Inferior parietal cortex (tissue), 1 donor: ENCODE data around the gene BEAN1.
"Not testable (repeated sequence)": the region's sequence is repeated elsewhere in the genome, so short reads cannot be mapped to it uniquely, and the experiment has no call there.

ENCODE experiments used
- DNase-seq: peaks from one replicate; pipeline ENCODE4 v3.0.0-alpha.2; 2016; ENCODE audit errors: extremely low spot score

Gene BEAN1

GRCh38 chr16:66441586-66442375, 14.7 kb downstream of the BEAN1 start:
- DNase-seq = no peak

GRCh38 chr16:66442502-66443268, 15.6 kb downstream of the BEAN1 start:
- no peak for DNase-seq

GRCh38 chr16:66443269-66443652, 16.2 kb downstream of the BEAN1 start:
- DNase-seq = no peak

DNA sequence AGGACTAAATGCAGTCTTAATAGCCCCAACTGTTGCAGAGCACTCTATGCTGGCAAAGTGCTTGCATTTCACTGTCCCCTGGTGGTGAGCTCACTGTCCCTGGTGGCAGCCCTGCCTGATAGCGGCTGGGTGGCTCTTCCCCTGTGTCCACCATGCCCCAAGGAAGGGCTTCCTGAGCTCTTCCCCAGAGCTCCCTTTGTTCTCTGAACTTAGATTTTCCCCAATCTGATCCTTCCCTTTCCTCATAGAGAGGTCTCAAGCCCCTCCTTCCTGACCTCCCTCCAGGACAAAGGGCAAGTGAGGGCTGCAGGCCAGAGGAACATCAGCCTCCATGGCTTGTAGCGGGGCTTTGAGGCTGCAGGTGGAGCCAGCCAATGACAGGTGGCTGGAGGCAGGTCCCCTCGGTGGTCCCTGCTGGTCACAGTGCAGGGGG, 17.0 kb downstream of the BEAN1 start:
- no peak for DNase-seq

GRCh38 chr16:66446737-66447136, 19.6 kb downstream of the BEAN1 start:
- no peak for DNase-seq

GRCh38 chr16:66447491-66447890, 20.4 kb downstream of the BEAN1 start:
- DNase-seq = no peak

DNA sequence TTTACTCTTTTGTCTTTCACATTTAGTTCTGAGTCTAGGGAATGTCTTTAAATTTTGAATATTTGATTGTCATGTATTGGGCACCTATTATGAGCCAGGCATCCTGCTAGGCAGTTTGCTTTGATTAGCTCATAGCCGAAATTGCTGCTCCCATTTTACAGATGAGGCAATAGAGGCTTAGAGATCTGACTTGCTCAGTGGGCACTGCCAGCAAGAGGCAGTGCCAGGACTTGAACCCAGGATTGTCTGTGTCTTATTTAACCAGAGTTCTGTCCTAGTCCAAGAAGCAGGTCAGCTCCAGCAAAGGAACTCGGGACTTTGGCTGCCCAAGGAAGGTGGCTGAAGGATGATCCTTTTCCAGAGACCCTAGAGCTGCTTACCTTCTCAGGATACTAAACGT, 24.5 kb downstream of the BEAN1 start:
- no peak for DNase-seq

- not testable (repeated sequence) for DNase-seq
These were observed 26.1 kb downstream of the BEAN1 start for GRCh38 chr16:66453230-66453629.

DNA sequence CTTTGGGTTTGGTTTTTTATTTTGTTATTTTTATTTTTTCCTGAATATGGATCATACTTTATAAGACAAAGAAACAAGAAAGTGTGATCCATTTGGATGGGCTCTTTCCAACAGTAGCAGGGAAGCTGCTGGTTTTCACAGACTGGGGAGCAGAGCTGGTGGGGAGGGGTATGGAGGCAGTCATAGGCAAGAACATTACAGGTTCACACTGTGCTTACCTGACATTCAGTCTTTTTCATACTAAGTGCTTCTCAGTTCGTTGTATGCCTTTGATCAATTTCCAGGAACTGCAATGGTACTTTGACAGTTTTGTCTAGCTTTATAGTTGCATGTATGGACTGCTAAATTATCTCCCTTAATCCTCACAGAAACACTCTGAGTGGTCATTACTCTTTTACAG, 27.7 kb downstream of the BEAN1 start:
- DNase-seq = no peak

GRCh38 chr16:66455970-66456369, 28.9 kb downstream of the BEAN1 start:
- no peak for DNase-seq

- no peak for DNase-seq
These were observed 30.8 kb downstream of the BEAN1 start for GRCh38 chr16:66457888-66458287.

DNA sequence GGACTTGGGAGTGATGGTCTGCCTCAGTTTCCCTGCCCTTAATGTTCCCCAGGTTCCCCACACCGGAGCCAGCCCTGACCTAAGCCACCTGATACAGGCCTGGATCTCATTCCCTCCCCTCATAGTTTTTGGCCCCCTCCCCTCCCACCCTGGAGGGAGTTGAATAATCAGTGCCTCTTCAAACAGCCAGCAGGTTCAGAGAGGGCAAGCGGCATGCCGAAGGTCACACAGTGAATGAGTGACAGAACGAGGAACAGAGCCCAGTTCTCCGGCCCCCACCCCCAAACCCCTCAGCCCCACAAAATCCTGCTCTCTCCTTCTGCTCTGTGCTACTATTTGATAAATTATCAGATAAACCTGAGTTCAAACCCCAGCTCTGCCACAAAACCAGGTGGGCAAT, 31.2 kb downstream of the BEAN1 start:
- no peak for DNase-seq

DNA sequence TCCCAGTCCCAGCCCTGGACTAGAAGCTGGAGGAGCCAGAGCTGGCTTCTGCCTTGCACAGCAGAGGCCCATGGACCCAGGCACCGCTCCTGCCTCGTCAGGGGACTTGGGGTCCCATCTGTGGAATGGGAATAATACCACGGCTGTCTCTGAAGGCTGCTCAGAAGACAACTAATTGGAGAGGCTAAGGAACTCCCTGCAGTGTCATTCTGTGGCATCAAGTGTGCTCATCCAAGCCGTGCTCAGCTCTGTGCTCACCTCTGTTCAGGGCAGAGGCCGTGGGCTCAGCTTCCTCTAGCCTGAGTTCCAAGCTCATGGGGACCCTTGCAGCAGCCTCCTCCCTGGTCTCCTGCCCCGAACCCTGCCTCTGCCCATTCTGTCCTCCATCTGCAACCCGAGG, 31.8 kb downstream of the BEAN1 start:
- DNase-seq = no peak

DNA sequence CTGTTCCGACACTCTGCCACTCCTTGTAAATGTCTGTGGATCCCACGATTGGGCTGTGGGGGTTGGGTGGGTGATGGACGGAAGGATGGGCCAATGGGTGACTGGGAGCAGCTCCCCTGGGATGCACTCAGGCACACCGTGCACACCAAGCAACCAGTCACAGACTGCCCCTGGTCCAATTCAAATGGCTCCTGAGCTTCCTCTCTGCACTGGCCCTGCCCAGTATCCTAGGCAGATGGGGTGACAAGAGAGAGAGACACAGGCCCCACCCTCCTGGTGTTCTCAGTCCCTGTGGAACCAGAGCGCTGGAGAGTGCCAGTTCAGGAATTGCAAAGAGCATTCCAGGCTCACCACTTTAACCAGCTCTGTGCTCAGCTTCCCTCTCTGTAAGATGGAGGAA, 32.8 kb downstream of the BEAN1 start:
- DNase-seq = no peak

GRCh38 chr16:66460703-66461102, 33.6 kb downstream of the BEAN1 start:
- no peak for DNase-seq

DNA sequence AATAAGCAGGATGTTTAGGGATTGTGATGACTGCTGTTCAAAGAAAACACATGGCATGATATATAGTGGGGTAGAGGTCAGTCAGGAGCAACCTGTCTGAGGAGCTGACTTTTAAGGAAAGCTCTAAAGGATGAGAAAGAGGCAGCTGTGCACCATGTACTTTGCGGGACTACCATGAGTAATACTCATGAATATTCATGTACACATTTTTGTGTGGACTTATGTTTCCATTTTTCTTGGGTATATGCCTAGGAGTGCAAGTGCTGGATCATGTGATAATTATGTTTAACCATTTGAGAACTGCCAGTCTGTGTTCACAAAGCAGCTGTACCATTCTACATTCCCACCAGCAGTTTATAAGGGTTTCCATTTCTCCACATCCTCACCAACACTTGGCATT, 35.8 kb downstream of the BEAN1 start:
- no peak for DNase-seq

- DNase-seq = not testable (repeated sequence)
These were observed 38.9 kb downstream of the BEAN1 start for GRCh38 chr16:66465946-66466345.

GRCh38 chr16:66466636-66467035, 39.5 kb downstream of the BEAN1 start:
- not testable (repeated sequence) for DNase-seq

DNA sequence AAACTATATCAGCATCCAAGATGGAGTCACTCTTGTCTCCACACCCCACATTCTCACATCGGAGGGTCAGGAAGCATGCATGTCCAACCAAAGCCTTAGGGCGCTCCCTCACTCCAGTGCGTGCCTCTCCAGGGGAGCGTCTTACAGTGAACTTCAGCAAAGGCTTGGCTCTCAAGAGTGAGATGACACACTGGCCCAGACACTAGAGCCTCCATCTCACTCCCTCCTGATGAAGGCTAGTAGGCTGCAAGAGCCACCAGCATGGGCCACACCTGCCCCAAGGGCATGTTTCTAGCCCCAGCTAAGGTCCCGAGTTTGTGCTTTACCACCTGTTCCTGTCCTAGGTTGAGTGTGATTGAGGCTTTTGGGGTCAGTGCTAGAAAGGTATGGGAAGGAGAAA, 40.5 kb downstream of the BEAN1 start:
- DNase-seq = no peak

DNA sequence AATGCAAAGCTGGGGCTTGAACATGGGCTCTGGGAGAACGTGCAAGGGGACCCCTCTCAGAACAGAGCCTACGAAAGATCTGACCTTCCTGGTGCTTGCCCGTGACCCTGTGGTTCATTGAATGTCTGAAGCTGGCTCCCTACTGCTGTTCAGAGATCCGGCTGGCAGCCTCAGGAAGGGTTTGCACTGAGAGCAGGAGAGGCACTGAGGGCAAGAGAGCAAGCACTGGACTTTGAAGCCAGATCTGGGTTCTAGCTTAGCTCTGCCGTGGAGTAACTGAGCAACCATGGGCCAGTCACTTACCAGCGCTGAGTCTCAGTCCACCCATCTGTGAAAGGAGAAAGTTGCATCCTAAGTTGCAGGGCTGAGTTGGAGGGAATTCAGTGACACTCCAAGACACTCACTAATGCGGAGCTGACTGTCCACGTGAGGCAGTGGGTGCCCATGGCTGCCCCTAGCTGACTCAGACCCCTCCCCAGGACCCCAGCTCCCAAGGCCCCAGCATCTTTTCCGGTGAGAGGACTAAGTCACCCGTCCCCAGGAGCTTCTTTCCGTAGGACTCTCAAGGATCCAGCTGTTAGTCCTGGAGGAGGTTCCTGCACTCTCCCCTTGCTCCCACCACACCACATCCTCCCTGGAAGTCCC, 41.3 kb downstream of the BEAN1 start:
- DNase-seq = no peak

DNA sequence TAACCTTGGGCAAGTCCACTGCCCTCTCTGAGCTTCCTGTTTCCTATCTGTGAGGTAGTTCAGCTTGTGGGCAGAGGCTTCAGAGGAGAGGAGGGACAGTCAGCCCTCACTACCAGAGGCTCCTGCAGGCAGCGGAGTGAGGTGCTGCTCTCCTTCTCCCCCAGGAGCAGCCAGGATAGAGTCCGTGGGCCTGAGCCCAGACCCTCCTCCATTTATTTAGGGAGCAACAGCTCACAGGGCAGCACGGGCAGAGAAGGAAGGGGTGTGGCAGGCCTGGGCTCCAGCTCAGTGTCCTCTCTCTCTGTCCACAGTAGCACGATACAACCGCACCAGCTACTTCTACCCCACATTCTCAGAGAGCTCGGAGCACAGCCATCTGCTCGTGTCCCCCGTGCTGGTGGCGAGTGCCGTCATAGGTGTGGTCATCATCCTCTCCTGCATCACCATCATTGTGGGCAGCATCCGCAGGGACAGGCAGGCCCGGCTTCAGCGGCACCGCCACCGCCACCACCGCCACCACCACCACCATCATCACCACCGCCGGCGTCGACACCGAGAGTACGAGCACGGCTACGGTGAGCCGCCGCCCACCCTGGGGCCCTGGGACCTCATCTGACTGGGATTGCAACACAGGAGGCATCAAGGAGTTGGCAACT, 42.3 kb downstream of the BEAN1 start:
- DNase-seq = no peak

- no peak for DNase-seq
These were observed 43.0 kb downstream of the BEAN1 start for GRCh38 chr16:66469947-66470546.
